Raji (cell line): ENCODE results near the gene NOS1.
A peak's percentile ranks its signal among the peaks of the same experiment; 100 is the strongest.

Experiments used
- POLR2A ChIP-seq: IDR thresholded peaks from 2 replicates; pipeline ENCODE4 v1.6.1; 2011; ENCODE audit warnings: low read depth, low read length, control low read depth; ENCODE audit not compliant: insufficient read depth

The NOS1 gene

GRCh38 chr12:117214797-117215196 lies 146.6 kb downstream of the NOS1 start:
- no peak for TF ChIP-seq POLR2A

- TF ChIP-seq POLR2A: no peak
Measured at GRCh38 chr12:117213295-117213808, 148.1 kb downstream of the NOS1 start.

- no peak for TF ChIP-seq POLR2A
Measured at GRCh38 chr12:117212563-117213190, 148.7 kb downstream of the NOS1 start.

- TF ChIP-seq POLR2A: no peak
Measured at GRCh38 chr12:117210266-117210918, 151.0 kb downstream of the NOS1 start.

GRCh38 chr12:117209626-117210025 lies 151.8 kb downstream of the NOS1 start:
- no peak for TF ChIP-seq POLR2A

GRCh38 chr12:117208811-117209455 lies 152.5 kb downstream of the NOS1 start:
- TF ChIP-seq POLR2A: no peak

- TF ChIP-seq POLR2A: no peak
Measured at GRCh38 chr12:117208206-117208605, 153.2 kb downstream of the NOS1 start.

- TF ChIP-seq POLR2A: no peak
Measured at GRCh38 chr12:117207675-117208074, 153.8 kb downstream of the NOS1 start.

- no peak for TF ChIP-seq POLR2A
Measured at GRCh38 chr12:117202556-117202955, 158.9 kb downstream of the NOS1 start.

- no peak for TF ChIP-seq POLR2A
Measured at GRCh38 chr12:117202033-117202432, 159.4 kb downstream of the NOS1 start.

- TF ChIP-seq POLR2A: no peak
Measured at GRCh38 chr12:117193903-117194302, 167.5 kb downstream of the NOS1 start.

GRCh38 chr12:117192057-117192456 lies 169.4 kb downstream of the NOS1 start:
- TF ChIP-seq POLR2A: no peak

- TF ChIP-seq POLR2A: peak; percentile 97
Measured at GRCh38 chr12:117190210-117190781, 171.1 kb downstream of the NOS1 start, which contains the start of gene FBXO21. Gene FBXO21 (minus strand): TSS chr12:117190470. CDS start chr12:117190456, 14 bp downstream.

GRCh38 chr12:117189725-117190209 lies 171.7 kb downstream of the NOS1 start:
- TF ChIP-seq POLR2A: no peak

- no peak for TF ChIP-seq POLR2A
Measured at GRCh38 chr12:117188961-117189724, 172.3 kb downstream of the NOS1 start.

GRCh38 chr12:117188121-117188665 lies 173.2 kb downstream of the NOS1 start:
- no peak for TF ChIP-seq POLR2A
